GM12865 (cell line): ENCODE data around the gene PPOX.
A peak's percentile ranks its signal among the peaks of the same experiment; 100 is the strongest.

Experiments
- DNase-seq: peaks from one replicate; pipeline ENCODE4 v3.0.0; 2010; ENCODE audit warnings: low read depth
- H3K4me3 ChIP-seq: 2 replicates; pipeline ENCODE4 v1.5.1; 2011; ENCODE audit warnings: mild to moderate bottlenecking, low read depth, low read length, control low read depth
- CTCF ChIP-seq: IDR thresholded peaks from 2 replicates; pipeline ENCODE4 v1.5.1; 2011; ENCODE audit warnings: low read length, control low read depth, low read depth, inconsistent platforms; ENCODE audit not compliant: insufficient read depth; ENCODE audit errors: missing control alignments

PPOX gene

GRCh38 chr1:161175771-161176453 lies 9.7 kb downstream of the PPOX start:
- peak overlapping the region; percentile 74 for H3K4me3 ChIP-seq
- DNase-seq, result peak; percentile 69
- no peak for TF ChIP-seq CTCF

- H3K4me3 ChIP-seq, result peak overlapping the region; percentile 74
- TF ChIP-seq CTCF, result no peak
- DNase-seq, result no peak
Observed at GRCh38 chr1:161176468-161177111, 10.4 kb downstream of the PPOX start.

- TF ChIP-seq CTCF, result no peak
- peak; percentile 90 for DNase-seq
- peak within 1 kb of the TSS; percentile 74 for H3K4me3 ChIP-seq
Observed at GRCh38 chr1:161177112-161177935, 11.1 kb downstream of the PPOX start, which contains the start of gene B4GALT3. Gene B4GALT3 (minus strand): TSS chr1:161177507. CDS start chr1:161176060, 1,447 bp downstream.

- H3K4me3 ChIP-seq, result peak overlapping the region; percentile 74
- no peak for DNase-seq
- TF ChIP-seq CTCF, result no peak
Observed at GRCh38 chr1:161177936-161178244, 11.7 kb downstream of the PPOX start.

- TF ChIP-seq CTCF, result no peak
- H3K4me3 ChIP-seq, result no peak overlapping the region
- DNase-seq, result no peak
Observed at GRCh38 chr1:161179698-161180097, 13.5 kb downstream of the PPOX start.

- no peak for DNase-seq
- no peak for TF ChIP-seq CTCF
- H3K4me3 ChIP-seq, result no peak overlapping the region
Observed at GRCh38 chr1:161180639-161181038, 14.4 kb downstream of the PPOX start.
